ENCODE data around the gene C19orf85.
"Not testable (repeated sequence)": the region's sequence is repeated elsewhere in the genome, so short reads cannot be mapped to it uniquely, and the experiment has no call there.

Gene C19orf85

DNA sequence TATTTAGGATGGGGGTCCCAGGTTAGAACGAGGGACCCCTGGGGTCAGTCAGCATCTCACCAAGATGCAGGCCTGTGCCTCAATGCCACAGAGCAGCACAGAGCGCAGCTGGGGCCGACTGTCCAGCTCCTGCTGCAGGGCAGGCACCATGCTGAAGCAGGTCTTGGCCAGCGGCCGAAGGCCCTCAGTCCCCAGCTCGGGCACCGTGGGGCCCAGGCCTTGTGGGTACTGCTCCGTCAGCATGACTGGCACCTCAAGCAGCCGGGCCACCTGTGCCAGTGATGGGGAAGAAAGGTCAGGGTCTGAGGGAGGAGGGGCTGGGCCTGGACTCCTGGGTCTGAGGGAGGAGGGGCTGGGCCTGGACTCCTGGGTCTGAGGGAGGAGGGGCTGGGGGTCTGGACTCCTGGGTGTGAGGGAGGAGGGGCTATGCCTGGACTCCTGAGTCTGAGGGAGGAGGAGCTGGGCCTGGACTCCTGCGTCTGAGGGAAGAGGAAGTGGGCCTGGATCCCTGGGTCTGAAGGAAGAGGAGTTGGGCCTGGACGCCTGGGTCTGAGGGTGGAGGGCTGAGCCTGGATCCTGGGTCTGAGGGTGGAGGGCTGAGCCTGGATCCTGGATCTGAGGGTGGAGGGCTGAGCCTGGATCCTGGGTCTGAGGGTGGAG lies 8.8 kb downstream of the C19orf85 start:
- no peak for DNase-seq

DNA sequence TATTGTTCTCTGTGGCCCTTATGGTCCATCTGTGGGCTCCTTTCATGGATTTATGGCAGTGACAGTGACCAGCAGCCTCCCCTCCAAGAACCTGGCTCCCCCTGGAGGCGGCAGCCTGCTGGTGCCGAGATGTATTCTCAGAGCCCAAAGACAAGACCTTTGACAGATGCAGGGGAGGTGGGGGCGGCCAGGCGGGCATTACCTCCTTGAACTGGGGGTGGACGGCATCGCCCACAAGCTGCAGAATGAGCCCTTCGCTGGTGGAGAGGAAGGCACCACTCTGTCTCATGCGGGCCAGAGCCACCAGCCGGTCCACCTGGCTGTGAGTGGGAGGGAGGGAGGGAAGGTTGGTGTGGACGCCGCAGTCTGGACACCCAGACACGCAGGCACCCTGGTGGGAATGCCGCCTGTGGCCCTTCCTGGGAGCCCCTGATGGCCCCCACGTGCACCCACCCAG lies 9.7 kb downstream of the C19orf85 start:
- DNase-seq = peak; percentile 63

DNA sequence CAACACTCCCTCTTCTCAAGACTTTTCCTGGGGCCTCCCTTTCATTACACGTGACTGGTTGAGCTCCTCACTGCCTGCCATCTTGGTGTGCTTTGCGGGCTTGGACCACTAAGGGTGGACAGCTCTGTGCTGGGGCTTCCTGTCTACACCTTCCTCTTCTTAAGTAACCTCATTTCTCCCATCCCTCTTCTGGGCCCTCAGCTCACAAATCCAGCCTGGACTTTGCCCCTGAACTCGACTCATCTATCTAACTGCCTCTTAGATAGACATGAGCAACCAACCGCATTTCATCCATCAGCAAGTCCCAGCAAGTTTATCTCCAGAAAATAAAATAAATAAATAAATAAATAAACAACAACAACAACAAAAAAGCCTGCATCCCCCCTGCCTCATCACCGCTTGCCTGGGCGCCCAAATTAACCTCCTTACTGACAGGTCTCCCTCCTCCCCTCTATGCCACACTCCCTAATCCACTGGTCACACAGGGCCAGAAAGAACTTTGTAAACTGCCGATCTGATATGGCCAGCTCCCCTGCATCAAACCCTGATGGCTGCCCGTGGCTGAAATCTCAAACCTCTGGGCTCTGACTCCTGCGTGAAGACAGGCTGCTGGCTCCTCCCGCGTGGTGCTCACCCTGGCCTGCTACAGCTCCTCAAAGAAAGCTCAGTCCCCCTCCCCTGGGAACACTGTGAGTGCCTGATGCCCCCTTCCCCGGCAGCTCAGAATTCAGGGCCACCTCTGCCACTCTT lies 10.9 kb downstream of the C19orf85 start:
- no peak for DNase-seq

DNA sequence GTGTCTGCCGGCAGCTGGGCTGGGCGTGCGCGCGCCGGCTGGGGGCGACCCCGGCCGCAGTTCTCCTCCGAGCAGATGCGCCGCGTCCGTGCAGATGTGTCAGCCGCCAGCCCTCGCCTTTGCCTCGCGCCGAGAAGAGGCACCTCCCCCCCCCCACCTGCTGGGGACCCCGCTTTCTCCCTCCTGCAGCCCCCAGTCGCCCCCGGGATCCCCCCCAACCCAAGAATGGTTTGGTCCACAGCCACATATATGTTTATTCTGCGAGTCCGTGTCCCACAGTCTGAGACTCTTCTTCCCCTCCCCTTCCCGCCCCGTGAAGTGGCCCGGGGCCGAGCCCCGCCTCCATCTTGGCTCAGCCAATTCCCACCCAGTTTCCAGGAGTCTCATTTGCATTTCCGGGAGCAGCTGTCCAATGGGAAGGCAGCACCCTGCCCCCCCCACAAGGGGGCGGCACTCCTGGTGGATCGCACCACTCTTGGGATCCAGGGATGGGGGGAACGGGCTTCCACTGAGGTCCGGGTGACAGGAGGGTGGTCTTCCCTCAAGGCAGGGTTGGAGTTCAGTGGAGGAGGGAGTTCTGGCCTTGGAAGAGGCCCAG lies 11.7 kb downstream of the C19orf85 start:
- peak; percentile 97 for DNase-seq

DNA sequence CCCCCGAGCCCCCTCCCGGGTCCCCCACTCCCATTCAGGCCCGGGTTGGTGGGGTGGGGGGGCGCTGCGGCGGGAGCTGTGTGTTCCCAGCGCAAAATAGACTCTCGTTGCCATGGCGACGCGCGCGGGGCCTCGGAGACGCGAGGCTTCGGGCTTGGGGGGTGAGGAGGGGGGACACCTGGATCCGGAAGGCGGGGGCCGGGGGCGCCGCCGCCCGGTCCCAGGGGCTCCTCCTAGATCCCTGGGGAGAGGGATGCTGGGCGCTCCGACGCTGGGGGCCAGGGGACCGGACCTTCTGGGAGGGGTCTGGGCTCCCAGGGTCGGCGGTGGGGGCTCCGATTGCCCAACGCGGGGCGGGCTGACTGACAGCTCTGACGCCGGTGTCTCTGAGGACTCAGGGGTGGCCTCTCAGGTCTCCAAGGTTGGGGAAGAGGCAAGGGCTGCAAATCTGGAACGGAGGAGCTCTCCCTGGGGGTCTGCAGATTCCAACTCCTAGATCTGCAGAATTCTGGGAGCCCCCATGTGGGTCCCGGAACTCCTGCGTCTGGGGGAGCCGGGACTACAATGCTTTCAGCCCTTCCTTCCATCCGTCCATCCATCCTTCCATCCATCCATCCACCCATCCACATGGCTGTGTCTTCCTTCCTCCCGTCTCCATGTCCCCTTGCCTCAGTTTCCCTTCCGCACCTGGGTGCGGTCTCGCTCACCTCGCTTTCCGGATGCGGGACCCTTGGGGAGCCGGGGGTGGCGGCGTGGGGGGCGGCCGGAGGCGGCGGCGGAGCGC lies 12.4 kb downstream of the C19orf85 start:
- DNase-seq = peak; percentile 66

DNA sequence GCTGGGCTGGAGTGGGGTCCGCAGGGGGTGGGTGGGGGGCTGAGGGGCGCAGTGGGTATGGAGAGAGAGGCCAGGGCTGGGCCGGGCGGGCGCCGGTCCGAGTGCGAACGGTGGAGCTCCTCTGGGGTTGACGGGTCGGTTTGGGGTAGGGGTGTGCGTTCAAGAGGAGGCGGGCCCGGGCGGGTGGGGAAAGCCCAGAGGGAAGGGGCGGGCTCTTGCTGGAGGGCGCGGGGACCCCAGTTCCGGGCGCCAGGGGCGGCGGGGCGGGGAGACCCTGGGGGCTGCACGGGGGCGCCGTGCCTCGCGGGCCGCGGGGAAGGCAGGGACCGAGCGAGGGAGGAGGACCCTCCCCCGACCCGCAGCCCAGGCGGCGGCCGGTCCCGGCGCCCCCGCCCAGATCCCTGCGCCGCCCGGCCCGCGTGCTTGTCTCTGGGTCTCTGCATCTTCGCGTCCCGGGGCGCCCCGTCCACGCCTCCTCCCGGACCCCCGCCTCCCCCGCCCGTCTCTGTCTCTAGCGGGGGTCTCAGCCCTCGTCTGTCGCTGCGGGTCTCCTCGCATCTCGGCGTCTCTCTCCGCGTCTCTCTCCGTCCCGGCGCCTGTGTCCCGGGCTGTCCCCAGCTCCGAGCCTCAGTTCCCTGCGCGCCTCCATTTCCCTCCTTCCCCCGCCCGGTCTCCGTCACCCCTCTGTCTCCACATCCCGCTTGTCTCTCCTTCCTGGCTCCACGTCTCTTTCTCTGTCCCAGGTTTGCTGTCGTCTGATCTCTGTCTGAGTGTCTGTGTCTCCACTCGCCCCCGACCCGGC lies 13.2 kb downstream of the C19orf85 start:
- no peak for DNase-seq

DNA sequence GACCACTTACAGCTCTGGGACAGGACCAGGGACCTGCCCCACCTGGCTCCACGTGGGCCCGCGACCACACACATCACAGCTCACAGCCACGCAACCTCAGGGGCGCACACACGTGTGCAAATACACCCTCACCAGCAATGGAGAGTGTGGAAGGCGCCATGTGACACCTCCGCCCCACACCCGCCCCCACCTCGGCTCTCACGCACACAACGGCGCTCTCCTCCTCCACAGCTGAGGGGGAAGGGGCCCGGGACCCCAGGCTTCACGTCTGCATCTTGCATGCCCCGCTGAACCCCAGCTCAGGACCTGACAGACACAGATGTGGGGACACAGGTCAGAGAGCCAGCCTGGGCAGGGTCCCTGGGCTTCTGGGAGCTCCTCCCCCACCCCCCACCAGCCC lies 15.1 kb downstream of the C19orf85 start:
- DNase-seq = no peak

DNA sequence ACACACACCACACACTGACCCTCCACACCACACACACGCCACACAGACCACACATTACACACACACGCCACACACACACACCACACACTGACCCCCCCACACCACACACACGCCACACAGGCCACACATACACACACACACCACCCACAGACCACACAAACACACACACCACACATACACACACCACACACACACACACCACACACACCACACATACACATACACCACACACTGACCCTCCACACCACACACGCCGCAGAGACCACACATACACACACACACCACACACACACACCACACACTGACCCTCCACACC lies 16.4 kb downstream of the C19orf85 start:
- not testable (repeated sequence) for DNase-seq

DNA sequence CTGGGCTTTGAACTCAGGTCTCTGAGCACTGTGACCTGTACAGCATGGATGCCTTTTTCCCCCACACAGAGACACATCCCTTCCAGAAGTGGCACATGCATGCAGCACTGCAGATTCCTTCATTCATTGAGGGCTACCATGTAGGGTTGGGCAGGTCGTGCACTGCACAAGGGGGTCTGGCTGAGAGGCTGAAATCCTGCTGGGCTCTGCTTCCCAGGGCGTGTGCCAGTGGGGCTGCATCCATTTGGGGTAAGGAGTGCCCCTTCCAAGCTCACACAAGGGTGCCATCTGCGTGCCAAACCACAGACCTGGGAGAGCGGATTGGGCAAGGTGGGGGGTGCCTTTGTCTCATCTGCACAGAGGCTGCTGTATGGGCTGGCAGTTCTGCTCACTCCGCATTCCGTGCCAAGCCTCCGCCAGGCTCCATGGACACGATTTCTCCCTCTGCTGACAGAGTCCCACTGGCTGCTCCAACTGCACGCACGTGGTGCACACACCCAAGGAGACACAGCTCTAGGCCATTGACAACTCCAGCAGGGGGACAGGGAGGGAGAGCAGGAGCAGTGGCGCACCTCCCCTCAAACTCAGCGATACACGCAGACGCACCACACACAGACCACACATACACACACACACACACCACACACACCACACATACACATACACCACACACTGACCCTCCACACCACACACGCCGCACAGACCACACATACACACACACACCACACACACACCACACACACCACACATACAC lies 17.0 kb downstream of the C19orf85 start:
- DNase-seq = peak; percentile 54

DNA sequence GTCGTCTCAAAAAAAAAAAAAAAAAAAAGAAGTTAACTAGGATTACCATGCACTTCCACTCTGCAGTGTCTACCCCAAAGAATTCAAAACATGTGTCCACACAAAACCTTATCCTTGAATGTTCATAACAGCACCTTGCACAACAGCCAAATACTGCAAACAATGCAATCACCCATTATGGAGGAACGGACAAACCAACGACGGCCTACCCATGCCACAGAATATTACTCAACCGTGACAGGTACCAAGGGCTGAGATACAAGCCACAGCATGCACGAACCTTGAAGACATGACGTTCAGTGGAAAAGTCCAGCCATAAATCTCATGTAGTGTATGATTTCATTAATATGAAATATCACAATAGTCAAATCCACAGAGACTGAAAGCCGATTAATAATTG lies 18.5 kb downstream of the C19orf85 start:
- DNase-seq = no peak

DNA sequence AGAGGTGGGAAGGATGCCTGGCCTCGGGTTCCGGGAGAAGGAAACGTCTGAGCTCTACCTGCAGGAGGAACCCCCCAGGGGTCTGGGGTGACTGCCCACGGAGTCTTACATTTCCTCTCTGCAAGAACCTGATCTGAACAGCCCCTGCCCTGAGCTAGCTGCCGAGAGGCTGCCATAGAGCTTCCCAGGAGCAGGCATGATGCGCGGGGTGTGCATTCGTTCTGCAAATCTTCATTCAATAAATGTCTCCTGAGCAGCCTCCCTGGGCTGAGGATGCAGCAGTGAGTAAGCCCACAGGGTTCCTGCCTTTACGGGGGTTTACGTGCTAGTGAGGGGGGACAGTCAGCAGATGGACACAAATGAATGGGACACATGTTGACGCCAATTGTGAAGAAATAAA lies 19.9 kb downstream of the C19orf85 start:
- no peak for DNase-seq

DNA sequence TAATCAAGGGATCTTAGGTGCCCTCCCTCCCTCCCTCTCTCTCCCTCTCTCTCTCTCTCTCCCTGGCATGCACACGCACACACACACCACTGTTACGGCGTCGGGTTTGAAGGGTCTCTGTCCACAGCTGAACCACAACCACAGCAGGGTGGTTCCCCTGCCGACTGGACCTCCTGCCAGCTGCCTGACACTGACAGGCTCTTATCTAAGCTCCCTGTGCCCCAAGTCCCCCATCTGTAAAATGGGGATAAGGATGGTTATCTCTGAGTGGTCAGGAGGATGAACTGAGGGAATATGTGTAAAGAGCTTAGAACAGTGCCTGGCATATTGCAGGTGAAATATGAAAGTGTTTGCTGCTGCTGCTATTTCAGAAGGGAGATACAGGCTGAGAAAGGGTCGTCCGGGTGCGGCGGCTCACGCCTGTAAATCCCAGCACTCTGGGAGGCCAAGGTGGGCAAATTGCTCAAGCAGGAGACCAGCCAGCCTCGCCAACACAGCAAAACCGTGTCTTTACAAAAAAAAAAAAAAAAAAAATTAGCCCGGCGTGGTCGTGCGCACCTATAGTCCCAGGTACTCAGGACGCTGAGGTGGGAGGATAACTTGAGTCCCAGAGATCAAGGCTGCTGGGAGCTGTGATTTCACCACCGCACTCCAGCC lies 20.6 kb downstream of the C19orf85 start:
- DNase-seq = no peak

DNA sequence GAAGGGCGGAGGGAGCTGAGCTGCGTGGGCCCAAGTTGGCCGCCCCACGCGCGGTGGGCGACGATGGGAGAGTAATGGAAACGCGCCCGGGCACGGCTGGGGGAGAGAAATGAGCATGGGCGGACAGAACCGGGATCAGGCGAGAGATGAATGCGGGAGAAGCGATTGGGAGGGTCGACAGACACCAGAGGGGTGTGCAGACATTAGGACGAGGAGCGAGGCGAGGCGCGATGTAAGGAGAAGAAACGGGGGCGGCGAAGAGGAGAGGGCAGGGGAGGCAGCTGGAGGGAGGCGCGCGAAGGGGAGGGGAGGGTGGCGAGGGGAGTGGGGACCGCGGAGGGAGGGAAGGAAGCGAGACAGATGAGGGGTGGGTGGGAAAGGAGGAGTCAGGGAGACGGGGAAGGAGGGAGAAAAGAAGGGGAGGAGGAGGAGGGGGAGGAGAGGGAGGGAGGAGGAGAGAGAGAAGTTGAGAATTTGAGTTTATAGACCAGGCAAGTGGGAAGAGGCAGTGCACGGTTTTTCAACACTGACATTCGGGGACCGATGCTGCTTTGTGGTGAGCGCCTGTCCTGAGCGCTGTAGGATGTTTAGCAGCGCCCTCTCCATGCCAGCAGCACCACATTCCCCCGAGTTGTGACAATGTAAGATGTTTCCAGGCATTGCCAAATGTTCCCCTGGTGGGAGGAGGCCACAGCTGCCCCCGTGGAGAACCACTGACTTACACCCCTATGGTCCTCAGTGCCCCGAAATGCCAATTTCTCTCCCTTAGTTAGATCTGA lies 21.3 kb downstream of the C19orf85 start, which contains the start of gene SHISA7:
Gene SHISA7, minus strand, starts transcription at position 256 of the 779 bp plus-strand sequence. CDS start 437 bp downstream, outside the sequence.
- DNase-seq = peak; percentile 58

DNA sequence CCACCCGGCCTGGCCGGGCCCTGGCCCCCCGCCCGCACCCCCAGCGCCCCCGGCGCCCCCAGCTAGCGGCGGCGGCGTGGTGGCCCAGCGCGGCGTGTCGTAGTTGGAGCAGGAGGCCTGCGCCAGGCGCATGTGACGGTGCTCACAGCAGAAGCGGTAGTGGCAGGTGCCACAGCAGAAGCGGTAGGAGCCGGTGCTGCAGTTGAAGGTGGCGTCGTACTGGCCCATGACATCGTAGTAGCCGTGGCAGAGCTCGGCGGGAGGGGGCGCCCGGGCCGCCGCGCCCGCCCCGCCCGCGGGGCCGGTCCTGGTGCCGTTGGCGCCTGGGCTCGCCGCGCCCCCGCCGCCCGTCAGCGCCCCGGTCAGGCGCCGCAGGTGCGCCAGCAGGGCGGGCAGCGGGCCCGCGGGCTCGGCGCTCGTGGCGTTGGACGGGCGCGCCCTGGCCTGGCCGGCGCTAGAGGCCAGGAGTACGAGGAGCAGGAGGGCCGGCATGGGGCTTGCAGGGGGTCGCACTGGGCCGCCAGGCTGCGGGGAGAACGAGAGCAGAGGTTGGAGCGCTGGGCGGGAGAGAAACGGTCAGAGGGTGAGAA lies 22.1 kb downstream of the C19orf85 start:
- DNase-seq = peak; percentile 77

DNA sequence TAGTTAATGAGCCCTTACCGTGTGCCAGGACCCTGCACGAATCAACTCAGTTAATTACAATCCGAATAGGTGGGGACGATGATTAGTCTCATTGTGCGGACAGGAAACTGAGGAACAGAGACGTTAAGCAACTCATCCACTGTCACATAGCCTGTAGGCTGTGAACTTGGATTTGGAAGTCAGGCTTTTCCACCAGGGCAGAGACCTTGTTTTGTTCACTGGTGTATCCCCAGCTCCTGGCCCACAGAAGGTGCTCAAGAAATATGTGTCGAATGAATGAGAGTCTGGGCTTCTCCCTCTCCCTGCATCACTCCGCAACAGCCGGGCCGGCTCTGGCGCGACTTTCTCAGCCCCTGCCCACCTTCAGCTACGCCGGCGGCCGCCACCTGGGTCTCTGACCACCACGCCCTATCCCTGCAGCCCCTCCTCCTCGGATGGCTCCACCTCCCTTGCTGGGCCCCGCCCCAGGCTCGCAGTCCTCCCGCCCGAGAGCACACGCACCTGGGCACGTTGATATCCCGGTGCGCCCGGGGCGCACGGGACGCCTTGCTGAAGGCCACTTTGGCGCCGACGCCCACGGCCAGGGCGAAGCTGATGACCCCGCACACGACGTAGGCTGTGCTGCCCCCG lies 22.7 kb downstream of the C19orf85 start:
- peak; percentile 88 for DNase-seq

DNA sequence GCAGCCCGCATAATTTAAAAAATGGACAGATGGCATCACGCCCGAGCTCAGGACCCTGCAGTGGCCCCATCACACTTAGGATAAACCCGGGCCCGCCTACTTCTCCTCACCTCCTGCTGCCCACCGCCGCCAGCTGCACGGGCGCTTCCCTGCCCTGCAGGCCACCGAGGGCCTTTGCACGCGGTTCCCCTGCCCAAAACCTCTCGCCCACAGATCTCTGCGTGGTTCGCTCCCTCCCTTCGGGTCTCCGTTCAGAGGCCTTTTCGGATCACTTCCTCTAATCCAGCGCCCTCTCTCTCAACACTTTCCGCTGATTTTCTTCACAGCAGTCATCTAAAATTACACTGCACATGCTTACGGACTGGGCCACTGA lies 23.2 kb downstream of the C19orf85 start:
- peak; percentile 51 for DNase-seq

DNA sequence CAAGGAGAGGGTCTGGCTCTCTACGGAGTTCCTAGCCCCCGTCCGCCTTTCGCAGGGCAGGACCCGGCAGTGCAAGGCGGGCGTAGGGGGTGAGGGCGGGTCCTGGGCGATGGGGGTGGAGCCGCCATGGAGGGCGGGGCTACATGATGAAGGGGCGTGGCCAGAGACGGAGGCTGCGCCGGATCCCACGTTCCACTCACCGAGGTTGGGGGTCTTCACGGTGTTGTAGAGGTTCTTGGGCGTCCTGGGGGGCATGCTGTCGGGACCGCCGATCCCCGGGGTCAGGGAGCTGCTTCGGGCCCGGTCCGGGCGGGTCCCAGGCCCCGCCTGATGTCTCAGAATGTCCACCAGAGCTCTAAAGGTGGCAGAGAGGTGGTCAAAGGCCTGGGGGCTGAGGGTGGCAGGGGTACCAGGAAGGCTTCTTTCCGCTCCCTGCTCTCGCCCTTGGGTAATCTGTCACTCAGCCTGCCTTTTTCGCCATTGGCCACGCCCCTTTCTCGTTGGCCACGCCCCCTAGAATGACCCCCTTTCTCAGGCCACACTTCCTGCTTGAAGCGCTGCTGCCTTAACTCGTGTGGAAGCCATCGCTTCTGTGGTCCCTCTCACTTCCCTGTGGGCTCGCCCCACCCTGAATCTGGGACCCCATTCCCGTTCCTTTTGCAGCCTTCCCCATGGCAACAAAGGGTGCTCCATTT lies 24.0 kb downstream of the C19orf85 start:
- peak; percentile 80 for DNase-seq

DNA sequence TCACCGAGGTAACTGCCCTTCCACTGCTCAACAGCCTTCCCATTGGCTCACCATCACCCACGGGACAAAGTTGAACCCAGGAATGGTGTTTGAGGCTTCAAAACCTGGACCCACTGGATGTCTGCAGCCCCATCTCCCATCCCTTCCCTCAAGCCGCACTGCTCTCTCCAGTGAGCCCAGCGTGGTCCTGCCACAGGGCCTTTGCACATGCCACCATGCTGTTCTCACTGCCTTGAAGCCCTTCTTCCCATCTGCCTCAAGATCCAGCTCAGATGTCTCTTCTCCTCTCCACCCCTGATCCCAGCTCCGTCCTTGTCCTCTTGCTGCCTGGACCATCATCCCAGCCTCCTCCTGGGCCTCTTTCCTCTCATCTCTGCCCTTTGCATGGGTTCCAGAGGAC lies 25.5 kb downstream of the C19orf85 start:
- DNase-seq = no peak

DNA sequence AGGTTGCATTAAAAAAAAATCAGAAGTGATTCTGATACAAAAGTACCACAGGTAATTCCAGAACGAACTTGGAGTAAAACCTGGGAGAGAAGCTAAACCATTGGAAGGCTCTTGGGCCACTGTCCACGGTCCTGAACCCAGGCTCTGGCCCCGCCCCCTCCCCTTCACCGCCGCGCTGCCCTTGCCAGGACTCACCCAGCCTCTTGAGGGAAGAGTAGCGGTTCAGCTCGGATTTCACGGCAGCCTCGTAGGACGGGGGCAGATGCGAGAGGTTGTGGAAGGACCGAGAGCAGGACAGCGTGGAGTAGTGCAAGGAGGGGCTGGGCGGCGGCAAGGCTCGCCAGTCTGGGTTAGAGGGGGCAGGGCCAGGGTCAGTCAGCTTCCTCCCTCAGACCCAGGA lies 27.1 kb downstream of the C19orf85 start:
- DNase-seq = no peak

All from NCI-H146 (cell line).